ENCODE results near the gene ANAPC1. TPM values are rescaled to one million over a fixed set of nuclear protein-coding genes. Genes with fewer than 3 reads are reported as not detected.

ANAPC1 gene
- total and polyA plus RNA-seq, 4 donors: 17.4 to 54.6 (median 25.1) TPM

Small RNA genes lying within 50 kb of the gene (small RNA-seq; reads per million reads assigned to genes)
- gene MIR4771-2 (ENCODE audit: low replicate concordance) (not detected), gene RN7SL297P (ENCODE audit: low replicate concordance) (not detected)

Other genes with a start within 250 kb of the ANAPC1 start
- gene MERTK, start 14.4 kb upstream of the ANAPC1 start, total RNA-seq: 10 to 100 TPM; 13.4 to 16.8 TPM
- gene MERTK, start 14.4 kb upstream of the ANAPC1 start, polyA plus RNA-seq (ENCODE audit: insufficient read length in 2 of 2): 10 to 100 TPM; 15.8 to 16.8 TPM
- gene TMEM87B, start 171.1 kb upstream of the ANAPC1 start, total RNA-seq: 10 to 100 TPM in 1 of 2 donors, 1 to 10 TPM in 1; 8.5 to 18.1 TPM
- gene TMEM87B, start 171.1 kb upstream of the ANAPC1 start, polyA plus RNA-seq (ENCODE audit: insufficient read length in 2 of 2): 10 to 100 TPM; 10.1 to 10.3 TPM

All from spinal cord (tissue), 4 donors.